Natural killer cell treated with Interleukin-12 subunit alpha and Interleukin-12 subunit beta and Interleukin-15 and Interleukin-18, amount 100 ng/mL, for 72 hours (primary cell): ENCODE data around the gene SYT1. TPM values are rescaled to one million over a fixed set of nuclear protein-coding genes. Genes with fewer than 3 reads are reported as not detected.

Source experiments
- ATAC-seq, 2 donors: fragments of 150-1000 bp; cut with Tn5 transposase in 1 of 2; sonication (Bioruptor Pico), chemical (Tn5 transposase) in 1 of 2; 2 replicates each; pipeline ENCODE4 v1.10.0; 2021
- DNase-seq: peaks from one replicate; pipeline ENCODE4 v3.0.0; 2022; ENCODE audit warnings: low spot score
- H3K27ac Mint-ChIP-seq, 2 donors: 1 replicate in 1 of 2; 2 replicates in 1 of 2; pipeline ENCODE4 v1.8.0; 2022; ENCODE audit warnings: mixed read lengths in 2 of 2, mild to moderate bottlenecking in 1 of 2, moderate library complexity in 1 of 2
- H3K27me3 Mint-ChIP-seq, 2 donors: 1 replicate in 1 of 2; 2 replicates in 1 of 2; pipeline ENCODE4 v1.8.0; 2022; ENCODE audit warnings: mixed read lengths in 2 of 2
- H3K36me3 Mint-ChIP-seq: one replicate; pipeline ENCODE4 v1.8.0; 2022; ENCODE audit warnings: mixed read lengths
- H3K4me1 Mint-ChIP-seq, 2 donors: 1 replicate in 1 of 2; 2 replicates in 1 of 2; pipeline ENCODE4 v1.8.0; 2022; ENCODE audit warnings: low read depth in 2 of 2, mixed read lengths in 2 of 2, mild to moderate bottlenecking in 1 of 2
- H3K4me3 Mint-ChIP-seq: one replicate; pipeline ENCODE4 v1.8.0; 2022; ENCODE audit warnings: mixed read lengths
- H3K9me3 Mint-ChIP-seq: 2 replicates; pipeline ENCODE4 v1.8.0; 2022; ENCODE audit warnings: mixed read lengths
- total RNA-seq, 2 donors: library from RNA; stranded (reverse); gene quantifications; one replicate each; pipeline ENCODE4 v1.2.3, GENCODE V29; 2022

The SYT1 gene
- total RNA-seq, 2 donors from 2014 or later: not detected

DNA sequence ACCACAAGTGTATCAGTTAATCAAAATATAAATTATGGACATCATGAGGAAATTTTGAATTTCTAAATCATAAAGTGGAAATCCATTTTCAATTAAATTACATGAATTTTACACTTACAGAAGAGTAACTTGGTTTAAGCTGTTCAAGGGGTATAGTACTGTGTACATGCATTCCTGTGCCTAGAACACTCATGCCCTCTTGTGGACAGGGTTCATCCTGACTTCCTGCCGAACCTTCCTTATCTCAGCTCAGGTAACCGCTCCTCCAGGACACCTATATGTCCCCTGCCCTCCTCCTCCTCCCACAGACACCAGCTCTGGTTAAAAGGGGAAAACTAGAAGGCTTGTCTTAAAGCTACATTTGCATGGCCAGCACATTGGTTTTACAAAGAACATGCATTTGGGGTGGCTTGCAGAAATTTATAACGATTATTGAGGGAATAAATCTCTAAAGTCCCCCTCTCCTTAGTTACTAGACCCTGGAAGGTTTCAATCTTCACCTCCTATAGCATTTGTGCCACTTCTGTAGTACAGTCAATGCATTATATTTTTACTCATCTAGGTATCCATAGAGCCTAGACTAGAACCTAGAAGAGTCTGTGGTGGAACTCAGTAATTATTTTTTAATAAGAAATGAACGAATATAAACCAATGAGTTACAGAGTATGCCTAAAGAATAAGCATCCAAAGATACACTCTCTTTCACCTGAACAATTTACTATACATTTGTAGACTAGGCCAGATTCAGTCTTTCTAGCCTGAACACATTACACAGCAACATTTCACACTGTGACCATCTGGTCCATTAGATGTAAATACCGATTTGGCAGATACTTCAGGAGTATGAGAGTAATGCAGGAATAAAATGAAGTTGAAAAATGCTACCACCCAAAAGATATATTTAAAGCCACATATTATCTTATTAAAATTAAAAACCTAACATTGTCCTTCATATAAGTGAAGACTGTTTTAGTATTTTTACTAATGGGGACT, 480.6 kb downstream of the SYT1 start:
- Mint-ChIP-seq H3K9me3 (peaks cover 10% of the 10 kb centered on the region), H3K27me3 (no peaks in the 10 kb centered on the region), H3K36me3 (no peaks in the 10 kb centered on the region), H3K4me1 (no peaks in the 10 kb centered on the region), H3K27ac (no peak overlapping the region), H3K4me3 (no peak overlapping the region)
- DNase-seq (no peak), ATAC-seq (no peak)

DNA sequence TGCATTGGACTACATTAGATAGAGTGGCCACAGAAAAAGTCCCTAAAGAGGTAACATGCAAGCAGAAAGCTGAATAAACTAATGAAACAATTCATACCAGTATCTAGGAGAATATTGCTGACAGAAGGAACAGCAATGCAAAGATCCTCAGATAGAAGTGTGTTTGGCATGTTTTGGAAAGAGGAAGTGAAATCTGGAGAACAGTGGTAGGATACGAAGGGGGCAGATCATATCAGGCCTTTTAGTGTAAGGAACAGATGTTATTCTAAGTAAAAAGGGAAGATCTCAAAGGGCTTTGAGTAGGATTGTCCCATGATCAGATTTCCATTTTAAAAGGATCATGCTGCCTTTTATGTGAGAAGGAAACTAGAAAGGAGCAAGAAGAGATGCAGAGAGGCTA, 483.3 kb downstream of the SYT1 start:
- DNase-seq (no peak), ATAC-seq (no peak)
- no peaks in the 10 kb centered on the region for H3K27me3 Mint-ChIP-seq
- no peak overlapping the region for H3K4me3 Mint-ChIP-seq
- peaks cover 7% of the 10 kb centered on the region for H3K9me3 Mint-ChIP-seq
- no peak overlapping the region for H3K27ac Mint-ChIP-seq
- no peaks in the 10 kb centered on the region for H3K36me3 Mint-ChIP-seq
- no peaks in the 10 kb centered on the region for H3K4me1 Mint-ChIP-seq

DNA sequence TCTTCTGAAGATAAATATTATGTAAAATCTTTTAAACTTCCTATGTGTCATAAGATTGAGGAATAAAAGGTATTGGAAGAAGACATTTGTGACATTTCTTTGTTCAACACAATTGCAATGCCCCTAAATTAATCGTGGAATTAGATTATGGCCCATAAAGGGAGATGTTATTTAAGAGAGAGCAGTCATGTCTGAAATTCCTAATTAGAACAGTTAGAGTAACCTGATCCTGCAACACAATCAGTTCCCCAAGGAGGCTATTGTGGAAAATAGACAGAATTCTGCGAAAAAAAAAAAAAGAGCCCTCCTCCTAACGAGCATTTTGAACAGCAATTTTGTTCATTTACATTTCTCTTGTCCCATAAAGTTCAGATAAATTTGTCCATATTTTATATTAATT, 486.7 kb downstream of the SYT1 start:
- peaks cover 10% of the 10 kb centered on the region for H3K9me3 Mint-ChIP-seq
- no peaks in the 10 kb centered on the region for H3K4me1 Mint-ChIP-seq
- H3K27me3 Mint-ChIP-seq: no peaks in the 10 kb centered on the region
- no peaks in the 10 kb centered on the region for H3K36me3 Mint-ChIP-seq
- H3K4me3 Mint-ChIP-seq: no peak overlapping the region
- DNase-seq: no peak
- no peak for ATAC-seq
- no peak overlapping the region for H3K27ac Mint-ChIP-seq

DNA sequence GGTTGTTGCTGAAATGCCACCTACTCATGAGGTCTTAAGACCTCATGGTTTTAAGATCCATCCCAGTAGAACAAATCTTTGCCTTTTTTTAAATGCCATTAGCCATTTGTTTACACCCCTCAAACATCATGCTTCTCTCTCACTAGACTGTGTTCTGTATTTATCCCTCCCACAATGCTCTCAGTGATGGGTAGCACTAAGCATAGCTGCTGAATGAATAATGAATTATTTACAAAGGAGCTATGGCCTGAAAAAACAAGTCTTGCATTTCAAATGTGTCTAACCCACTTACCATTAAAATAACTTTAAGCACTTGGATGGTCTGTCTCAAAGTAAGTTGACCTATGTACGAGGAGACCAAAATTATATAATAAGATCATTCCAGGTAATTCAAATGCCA, 491.6 kb downstream of the SYT1 start:
- Mint-ChIP-seq H3K27me3 (no peaks in the 10 kb centered on the region), H3K4me3 (no peak overlapping the region), H3K4me1 (no peaks in the 10 kb centered on the region), H3K27ac (no peak overlapping the region), H3K36me3 (no peaks in the 10 kb centered on the region), H3K9me3 (peaks cover 5% of the 10 kb centered on the region)
- ATAC-seq: no peak
- no peak for DNase-seq

DNA sequence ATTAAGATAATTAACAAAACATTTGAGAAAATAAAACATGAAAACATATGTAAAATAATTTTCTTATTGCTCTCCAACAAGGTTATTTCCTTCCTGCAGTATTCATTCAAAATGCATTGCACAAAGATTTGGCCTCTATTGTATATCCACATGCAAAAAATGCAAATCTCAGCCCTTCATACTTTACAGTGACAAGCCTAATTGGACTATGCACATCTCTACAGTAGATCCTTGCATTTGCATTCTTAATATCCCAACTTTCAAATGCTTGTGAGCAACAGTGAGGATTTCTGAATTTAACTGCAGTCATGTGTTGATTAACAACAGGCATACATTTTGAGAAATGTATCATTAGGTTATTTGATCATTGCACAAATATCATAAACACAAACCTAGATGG, 492.5 kb downstream of the SYT1 start:
- Mint-ChIP-seq H3K4me3 (no peak overlapping the region), H3K36me3 (no peaks in the 10 kb centered on the region), H3K4me1 (no peaks in the 10 kb centered on the region), H3K9me3 (peaks cover 5% of the 10 kb centered on the region), H3K27me3 (no peaks in the 10 kb centered on the region), H3K27ac (no peak overlapping the region)
- ATAC-seq (no peak), DNase-seq (no peak)

- H3K4me1 Mint-ChIP-seq: no peaks in the 10 kb centered on the region
- DNase-seq (no peak), ATAC-seq (no peak)
- peaks cover 5% of the 10 kb centered on the region for H3K9me3 Mint-ChIP-seq
- no peak overlapping the region for H3K27ac Mint-ChIP-seq
- no peaks in the 10 kb centered on the region for H3K36me3 Mint-ChIP-seq
- no peaks in the 10 kb centered on the region for H3K27me3 Mint-ChIP-seq
- H3K4me3 Mint-ChIP-seq: no peak overlapping the region
These were observed 494.2 kb downstream of the SYT1 start for GRCh38 chr12:79358716-79359300.

DNA sequence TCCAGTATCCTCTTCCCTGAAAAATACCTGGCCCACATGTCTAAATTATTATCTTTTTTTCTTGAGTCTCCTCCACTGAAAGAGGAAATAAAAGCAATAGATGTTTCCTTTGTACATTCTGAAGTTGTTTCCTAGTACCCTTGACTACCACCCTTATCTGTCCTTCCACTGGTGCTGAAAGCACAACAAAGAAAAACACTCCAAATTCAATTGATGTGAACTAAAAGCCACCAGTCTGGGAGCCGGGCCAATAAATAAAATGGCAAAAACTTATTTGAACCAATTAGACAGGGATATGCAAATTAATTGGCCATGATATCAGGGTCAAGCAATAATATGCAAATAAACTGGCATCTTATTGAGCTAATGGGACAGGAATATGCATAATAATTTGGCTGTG, 495.7 kb downstream of the SYT1 start:
- no peaks in the 10 kb centered on the region for H3K27me3 Mint-ChIP-seq
- H3K9me3 Mint-ChIP-seq: peaks cover 5% of the 10 kb centered on the region
- no peaks in the 10 kb centered on the region for H3K4me1 Mint-ChIP-seq
- no peak overlapping the region for H3K4me3 Mint-ChIP-seq
- H3K27ac Mint-ChIP-seq: no peak overlapping the region
- H3K36me3 Mint-ChIP-seq: no peaks in the 10 kb centered on the region
- no peak for ATAC-seq
- DNase-seq: no peak

- DNase-seq (no peak), ATAC-seq (no peak)
- H3K4me3 Mint-ChIP-seq: no peak overlapping the region
- H3K27me3 Mint-ChIP-seq: no peaks in the 10 kb centered on the region
- H3K27ac Mint-ChIP-seq: no peak overlapping the region
- H3K9me3 Mint-ChIP-seq: peaks cover 2% of the 10 kb centered on the region
- no peaks in the 10 kb centered on the region for H3K4me1 Mint-ChIP-seq
- no peaks in the 10 kb centered on the region for H3K36me3 Mint-ChIP-seq
These were observed 496.4 kb downstream of the SYT1 start for GRCh38 chr12:79360936-79361335.

DNA sequence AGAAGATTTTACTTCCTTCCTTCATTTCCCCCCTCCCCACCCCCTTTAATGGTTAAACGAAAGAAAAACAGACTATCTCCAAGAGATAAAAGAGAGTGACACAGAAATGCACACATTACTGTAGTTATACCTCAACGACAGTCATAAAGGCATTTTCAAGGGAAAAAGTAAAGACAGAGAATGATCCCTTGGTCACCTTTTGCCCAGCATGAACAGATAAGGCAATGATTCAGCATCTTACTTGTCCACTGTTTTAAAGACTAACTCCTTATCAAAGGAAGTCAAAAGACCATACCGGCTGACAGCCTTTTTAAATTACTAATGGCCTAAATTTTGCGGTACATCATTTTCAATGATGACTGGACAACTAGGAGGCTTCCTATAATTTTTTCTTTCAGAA, 499.6 kb downstream of the SYT1 start:
- H3K4me1 Mint-ChIP-seq: no peaks in the 10 kb centered on the region
- H3K9me3 Mint-ChIP-seq: peaks cover 2% of the 10 kb centered on the region
- DNase-seq (no peak), ATAC-seq (no peak)
- H3K36me3 Mint-ChIP-seq: no peaks in the 10 kb centered on the region
- H3K27me3 Mint-ChIP-seq: no peaks in the 10 kb centered on the region
- H3K4me3 Mint-ChIP-seq: no peak overlapping the region
- no peak overlapping the region for H3K27ac Mint-ChIP-seq

GRCh38 chr12:79366374-79366773, 501.8 kb downstream of the SYT1 start:
- ATAC-seq: no peak
- no peaks in the 10 kb centered on the region for H3K36me3 Mint-ChIP-seq
- DNase-seq: no peak
- H3K9me3 Mint-ChIP-seq: no peaks in the 10 kb centered on the region
- H3K27ac Mint-ChIP-seq: no peak overlapping the region
- no peak overlapping the region for H3K4me3 Mint-ChIP-seq
- H3K4me1 Mint-ChIP-seq: no peaks in the 10 kb centered on the region
- H3K27me3 Mint-ChIP-seq: no peaks in the 10 kb centered on the region

GRCh38 chr12:79367032-79367589, 502.5 kb downstream of the SYT1 start:
- H3K36me3 Mint-ChIP-seq: no peaks in the 10 kb centered on the region
- H3K4me1 Mint-ChIP-seq: no peaks in the 10 kb centered on the region
- no peaks in the 10 kb centered on the region for H3K27me3 Mint-ChIP-seq
- no peak overlapping the region for H3K27ac Mint-ChIP-seq
- DNase-seq: no peak
- no peak overlapping the region for H3K4me3 Mint-ChIP-seq
- no peak for ATAC-seq
- H3K9me3 Mint-ChIP-seq: no peaks in the 10 kb centered on the region

- Mint-ChIP-seq H3K4me1 (no peaks in the 10 kb centered on the region), H3K27me3 (no peaks in the 10 kb centered on the region), H3K4me3 (no peak overlapping the region), H3K36me3 (no peaks in the 10 kb centered on the region), H3K9me3 (no peaks in the 10 kb centered on the region), H3K27ac (no peak overlapping the region)
- no peak for DNase-seq
- no peak for ATAC-seq
These were observed 505.4 kb downstream of the SYT1 start for GRCh38 chr12:79370021-79370420.

- H3K4me1 Mint-ChIP-seq: no peaks in the 10 kb centered on the region
- no peak overlapping the region for H3K4me3 Mint-ChIP-seq
- ATAC-seq (no peak), DNase-seq (no peak)
- H3K27me3 Mint-ChIP-seq: no peaks in the 10 kb centered on the region
- no peak overlapping the region for H3K27ac Mint-ChIP-seq
- no peaks in the 10 kb centered on the region for H3K36me3 Mint-ChIP-seq
- no peaks in the 10 kb centered on the region for H3K9me3 Mint-ChIP-seq
These were observed 506.7 kb downstream of the SYT1 start for GRCh38 chr12:79371226-79371625.

GRCh38 chr12:79373896-79374499, 509.4 kb downstream of the SYT1 start:
- no peaks in the 10 kb centered on the region for H3K27me3 Mint-ChIP-seq
- H3K36me3 Mint-ChIP-seq: no peaks in the 10 kb centered on the region
- no peaks in the 10 kb centered on the region for H3K9me3 Mint-ChIP-seq
- no peak for ATAC-seq
- no peak overlapping the region for H3K4me3 Mint-ChIP-seq
- DNase-seq: no peak
- H3K4me1 Mint-ChIP-seq: no peaks in the 10 kb centered on the region
- H3K27ac Mint-ChIP-seq: no peak overlapping the region
